SK-N-SH (cell line): Measurements from ENCODE around the gene TOMM40L. TPM values are rescaled to one million over a fixed set of nuclear protein-coding genes. Genes with fewer than 3 reads are reported as not detected.

ENCODE experiments used
- CTCF ChIA-PET: fragments of 300-600, 350-600 bp; formaldehyde crosslinking; extraction: SDS; loops from one replicate; lab custom pipeline; 2021; lab: Yijun Ruan, JAX
- POLR2A ChIA-PET: fragments of 350-600 bp; sonication (Branson Sonifier 250); formaldehyde crosslinking; extraction: SDS; loops from one replicate; lab custom pipeline; 2020; ENCODE audit warnings: antibody characterized with exemption, inconsistent platforms; lab: Yijun Ruan, JAX
- DNase-seq: peaks from one replicate; pipeline ENCODE4 v3.0.0; 2012
- H2AFZ ChIP-seq: fragments of 200-600 bp; sonication (generic); 2 replicates; pipeline ENCODE4 v1.8.1; 2016; ENCODE audit warnings: antibody characterized with exemption, mild to moderate bottlenecking, low read depth
- H3F3A ChIP-seq: fragments of 200-600 bp; sonication (generic); replicated peaks from 2 replicates; pipeline ENCODE3; 2016; ENCODE audit warnings: antibody characterized with exemption, mild to moderate bottlenecking; ENCODE audit not compliant: insufficient read depth
- H3K27ac ChIP-seq, 2 experiments: fragments of 200-500 bp in 1 of 2; fragments of 200-600 bp in 1 of 2; sonication (Bioruptor generic) in 1 of 2; sonication (generic), shearing (Covaris generic) in 1 of 2; 2 replicates each; pipeline versions ENCODE4 v1.5.1 to v1.6.1; 2014 to 2016; ENCODE audit warnings: low read depth in 2 of 2, inconsistent platforms in 1 of 2, low read length in 1 of 2, mild to moderate bottlenecking in 1 of 2, mixed read lengths in 1 of 2
- H3K27me3 ChIP-seq: fragments of 200-600 bp; sonication (generic), shearing (Covaris generic); 2 replicates; pipeline ENCODE4 v1.6.1; 2016; ENCODE audit warnings: mixed run types; ENCODE audit not compliant: insufficient read depth
- H3K36me3 ChIP-seq, 2 experiments: fragments of 200-500 bp in 1 of 2; fragments of 200-600 bp in 1 of 2; sonication (Bioruptor generic) in 1 of 2; sonication (generic) in 1 of 2; replicated peaks in 1 of 2; 2 replicates each; pipeline versions ENCODE3 to v1.5.1; 2014 to 2016; ENCODE audit warnings: low read length in 1 of 2, mild to moderate bottlenecking in 1 of 2; ENCODE audit not compliant: insufficient read depth in 2 of 2, control insufficient read depth in 1 of 2
- H3K4me1 ChIP-seq, 2 experiments: fragments of 200-500 bp in 1 of 2; fragments of 200-600 bp in 1 of 2; sonication (Bioruptor generic) in 1 of 2; sonication (generic), shearing (Covaris generic) in 1 of 2; 2 replicates each; pipeline versions ENCODE4 v1.5.1 to v1.6.1; 2014 to 2016; ENCODE audit warnings: low read depth in 1 of 2, low read length in 1 of 2, mixed run types in 1 of 2; ENCODE audit not compliant: insufficient read depth in 2 of 2, control insufficient read depth in 1 of 2
- H3K4me2 ChIP-seq: fragments of 200-600 bp; sonication (generic), shearing (Covaris generic); 2 replicates; pipeline ENCODE4 v1.6.1; 2017; ENCODE audit warnings: mixed run types
- H3K4me3 ChIP-seq, 2 experiments: fragments of 200-500 bp in 1 of 2; fragments of 200-600 bp in 1 of 2; sonication (Bioruptor generic) in 1 of 2; sonication (generic), shearing (Covaris generic) in 1 of 2; 2 replicates each; pipeline versions ENCODE4 v1.5.1 to v1.8.1; 2014 to 2016; ENCODE audit warnings: low read depth in 2 of 2, inconsistent platforms in 1 of 2, low read length in 1 of 2, mild to moderate bottlenecking in 1 of 2, mixed read lengths in 1 of 2, moderate library complexity in 1 of 2
- H3K79me2 ChIP-seq: fragments of 200-600 bp; sonication (generic); 2 replicates; pipeline ENCODE4 v1.8.1; 2017; ENCODE audit warnings: mild to moderate bottlenecking; ENCODE audit not compliant: insufficient read depth
- H3K9ac ChIP-seq: fragments of 200-600 bp; sonication (generic); 2 replicates; pipeline ENCODE4 v1.6.1; 2017; ENCODE audit warnings: mixed run types
- H3K9me2 ChIP-seq: fragments of 200-600 bp; sonication (generic); 2 replicates; pipeline ENCODE4 v1.6.1; 2017; ENCODE audit warnings: mixed run types
- H3K9me3 ChIP-seq: fragments of 200-600 bp; sonication (generic); 2 replicates; pipeline ENCODE4 v1.6.1; 2017; ENCODE audit warnings: mixed run types, mild to moderate bottlenecking, moderate library complexity
- H4K20me1 ChIP-seq: fragments of 200-600 bp; sonication (generic); 2 replicates; pipeline ENCODE4 v1.6.1; 2017; ENCODE audit warnings: mild to moderate bottlenecking, mixed run types; ENCODE audit not compliant: insufficient read depth
- CTCF ChIP-seq: fragments of 200-600 bp; sonication (generic); IDR thresholded peaks from 2 replicates; pipeline ENCODE4 v1.6.1; 2017; ENCODE audit warnings: antibody characterized with exemption, mild to moderate bottlenecking, moderate library complexity
- ELF1 ChIP-seq: IDR thresholded peaks from 2 replicates; pipeline ENCODE4 v1.4.0; 2012
- IRF3 ChIP-seq: fragments of 150-350 bp; IDR thresholded peaks from 2 replicates; pipeline ENCODE4 v1.6.1; 2016; ENCODE audit warnings: mild to moderate bottlenecking, low read depth, low read length
- NFIC ChIP-seq: IDR thresholded peaks from 2 replicates; pipeline ENCODE4 v1.4.0; 2012; ENCODE audit warnings: borderline replicate concordance
- PBX3 ChIP-seq: IDR thresholded peaks from 2 replicates; pipeline ENCODE4; 2012
- RCOR1 ChIP-seq: fragments of 150-350 bp; IDR thresholded peaks from 2 replicates; pipeline ENCODE4 v1.6.1; 2017; ENCODE audit warnings: antibody characterized with exemption, low read length
- REST ChIP-seq: IDR thresholded peaks from 2 replicates; pipeline ENCODE4 v1.6.1; 2012; ENCODE audit warnings: mild to moderate bottlenecking, low read depth, low read length, moderate library complexity
- RXRA ChIP-seq: IDR thresholded peaks from 2 replicates; pipeline ENCODE4 v1.4.0; 2012; ENCODE audit warnings: low read depth, mild to moderate bottlenecking, borderline replicate concordance
- SMC3 ChIP-seq: IDR thresholded peaks from 2 replicates; pipeline ENCODE4 v1.6.1; 2012; ENCODE audit warnings: low read depth, low read length, improper control_type of control experiment
- TEAD4 ChIP-seq: IDR thresholded peaks from 2 replicates; pipeline ENCODE4 v1.4.0; 2012; ENCODE audit warnings: mild to moderate bottlenecking, borderline replicate concordance; ENCODE audit not compliant: insufficient read depth
- USF1 ChIP-seq: IDR thresholded peaks from 2 replicates; pipeline ENCODE4 v1.4.0; 2012; ENCODE audit warnings: low read depth, borderline replicate concordance
- YY1 ChIP-seq: IDR thresholded peaks from 2 replicates; pipeline ENCODE4 v1.4.0; 2012; ENCODE audit warnings: low read depth, mild to moderate bottlenecking
- ZBTB33 ChIP-seq: IDR thresholded peaks from 2 replicates; pipeline ENCODE4 v1.4.0; 2012; ENCODE audit warnings: low read depth, borderline replicate concordance
- WGBS: methylation state at CpG from one replicate; pipeline ENCODE4 v1.1.6; 2017; ENCODE audit warnings: low lambda C conversion rate; 5-methylcytosine and 5-hydroxymethylcytosine counted together
- polyA plus RNA-seq, 3 experiments: library from polyadenylated mRNA; depleted of rRNA; stranded (reverse); fragments of >200 nt; gene quantifications; 2 replicates each; pipeline ENCODE4 v1.2.3, GENCODE V29; 2012

The TOMM40L gene
- polyA plus RNA-seq, 1 of the 3 experiments (the other 2 are of a cell fraction) = 9.7 TPM

- no peaks in the 10 kb centered on the region for H3K9me2 ChIP-seq
- H4K20me1 ChIP-seq = no peaks in the 10 kb centered on the region
- no peak overlapping the region for H3K4me3 ChIP-seq
- ChIA-PET CTCF (interaction anchor here (1.8 to 7.0 kb wide), 5 partner anchors 9 to 188 kb away, joined by 6 to 65 read pairs (median 39); partner anchors contain the start of genes NDUFS2, PPOX and TOMM40L), POLR2A (no interaction called here)
- H3K4me1 ChIP-seq = peaks cover 28 to 59% of the 10 kb centered on the region in 2 experiments
- 89% methylated on average over 4 of the region's 4 CpGs for WGBS
- H3K4me2 ChIP-seq = no peak overlapping the region
- H3K9ac ChIP-seq = no peak overlapping the region
- H3F3A ChIP-seq = peaks cover 4% of the 10 kb centered on the region
- H3K36me3 ChIP-seq = peaks cover 0 to 19% of the 10 kb centered on the region in 2 experiments
- no peak for TF ChIP-seq PBX3
- TF ChIP-seq SMC3 = no peak
- no peak for TF ChIP-seq YY1
- no peak for TF ChIP-seq USF1
- TF ChIP-seq ELF1 = no peak
- no peak for TF ChIP-seq RCOR1
- TF ChIP-seq CTCF = no peak
- peak overlapping the region in 1 of 2 experiments; percentile 0; a peak in 1 of 4 replicates for H3K27ac ChIP-seq
- H3K79me2 ChIP-seq = no peaks in the 10 kb centered on the region
- H3K9me3 ChIP-seq = no peaks in the 10 kb centered on the region
- H2AFZ ChIP-seq = no peak overlapping the region
- DNase-seq = no peak
- H3K27me3 ChIP-seq = no peaks in the 10 kb centered on the region
Measured at GRCh38 chr1:161195171-161195570, 30.7 kb upstream of the TOMM40L start.

GRCh38 chr1:161196111-161196510, 29.7 kb upstream of the TOMM40L start:
- H3K4me1 ChIP-seq = peaks cover 28 to 68% of the 10 kb centered on the region in 2 experiments
- H3K4me3 ChIP-seq = no peak overlapping the region
- no peaks in the 10 kb centered on the region for H3K79me2 ChIP-seq
- no peak for DNase-seq
- H3F3A ChIP-seq = peaks cover 4% of the 10 kb centered on the region
- POLR2A ChIA-PET = interaction anchor here (1.3 kb wide), 1 partner anchor 42 kb away, joined by 3 read pairs; the partner anchor contains the start of gene UFC1
- H3K9me2 ChIP-seq = no peaks in the 10 kb centered on the region
- no peaks in the 10 kb centered on the region for H3K27me3 ChIP-seq
- no peak overlapping the region for H2AFZ ChIP-seq
- H4K20me1 ChIP-seq = no peaks in the 10 kb centered on the region
- H3K36me3 ChIP-seq = peaks cover 0 to 15% of the 10 kb centered on the region in 2 experiments
- H3K27ac ChIP-seq = peak overlapping the region in 1 of 2 experiments; percentile 99; a peak in 2 of 4 replicates
- no peaks in the 10 kb centered on the region for H3K9me3 ChIP-seq
- WGBS = 98% methylated on average over 6 of the region's 7 CpGs
- no peak overlapping the region for H3K4me2 ChIP-seq
- CTCF ChIA-PET = interaction anchor here (1.0 to 7.0 kb wide), 2 partner anchors 15 to 21 kb away, joined by 3 to 62 read pairs; no protein-coding TSS in a partner anchor
- H3K9ac ChIP-seq = no peak overlapping the region
- TF ChIP-seq ELF1 (no peak), IRF3 (no peak), NFIC (no peak), REST (no peak), ZBTB33 (no peak), TEAD4 (no peak), YY1 (no peak), RXRA (no peak), USF1 (no peak)
